Hepatocyte (in vitro differentiated cells): ENCODE results near the gene CARD8.

Source experiments
- CTCF ChIP-seq: fragments of 200-600 bp; sonication (generic); IDR thresholded peaks from 2 replicates; pipeline ENCODE4 v1.5.1; 2016; ENCODE audit warnings: antibody characterized with exemption, mild to moderate bottlenecking; ENCODE audit not compliant: poor library complexity
- EZH2 ChIP-seq: fragments of 200-600 bp; sonication (generic); IDR thresholded peaks from 2 replicates; pipeline ENCODE4 v1.6.1; 2016; ENCODE audit warnings: antibody characterized with exemption, mild to moderate bottlenecking, borderline replicate concordance

GRCh38 chr19:48271531-48272151, 15.9 kb upstream of the CARD8 start:
- no peak for TF ChIP-seq EZH2
- TF ChIP-seq CTCF = no peak
